Caco-2 (cell line): ENCODE results near the gene INPPL1. TPM values are rescaled to one million over a fixed set of nuclear protein-coding genes. Genes with fewer than 3 reads are reported as not detected.

Experiments used
- BruUV-seq: library from RNA; stranded (reverse); fragments of 400-500 nt; replicated peaks from 2 replicates; lab custom pipeline; 2021; lab: Mats Ljungman, UMichigan
- CTCF ChIA-PET: fragments of 300-600 bp; sonication (Branson Sonifier 250); formaldehyde crosslinking; loops from one replicate; lab custom pipeline; 2022; ENCODE audit warnings: antibody characterized with exemption; lab: Charles Lee
- POLR2A ChIA-PET: fragments of 300-600 bp; sonication (Branson Sonifier 250); formaldehyde crosslinking; loops from one replicate; lab custom pipeline; 2022; ENCODE audit warnings: antibody characterized with exemption; lab: Charles Lee
- DNase-seq, 2 experiments: peaks; one replicate each; pipeline versions ENCODE4 v3.0.0 to v3.0.0-alpha.2; 2020 to 2022
- H3K27me3 ChIP-seq: replicated peaks from 2 replicates; pipeline ENCODE4 v1.6.0; 2011; ENCODE audit warnings: low read length; ENCODE audit not compliant: control insufficient read depth, insufficient read depth
- H3K36me3 ChIP-seq: 2 replicates; pipeline ENCODE4 v1.5.1; 2011; ENCODE audit warnings: low read length; ENCODE audit not compliant: control insufficient read depth, insufficient read depth
- H3K4me1 ChIP-seq: fragments of 250-450 bp; sonication (Bioruptor Pico); 2 replicates; pipeline ENCODE4 v1.5.1; 2020; ENCODE audit warnings: mild to moderate bottlenecking
- H3K4me3 ChIP-seq: 2 replicates; pipeline ENCODE4 v1.5.1; 2011; ENCODE audit warnings: low read depth, mild to moderate bottlenecking, control low read depth, low read length
- H3K9me3 ChIP-seq: fragments of 250-450 bp; sonication (Bioruptor Pico); 2 replicates; pipeline ENCODE4 v1.5.1; 2020; ENCODE audit warnings: mild to moderate bottlenecking, moderate library complexity
- H3K27ac Mint-ChIP-seq: one replicate; pipeline ENCODE4 v1.8.0; 2022; ENCODE audit warnings: mixed read lengths; ENCODE audit not compliant: unreplicated experiment
- H3K27me3 Mint-ChIP-seq: one replicate; pipeline ENCODE4 v1.8.0; 2022; ENCODE audit warnings: mixed read lengths; ENCODE audit not compliant: insufficient read depth, unreplicated experiment
- H3K36me3 Mint-ChIP-seq: one replicate; pipeline ENCODE4 v1.8.0; 2022; ENCODE audit warnings: mild to moderate bottlenecking, mixed read lengths; ENCODE audit not compliant: insufficient read depth, unreplicated experiment
- H3K4me1 Mint-ChIP-seq: one replicate; pipeline ENCODE4 v1.8.0; 2022; ENCODE audit warnings: low read depth, mixed read lengths; ENCODE audit not compliant: unreplicated experiment
- H3K4me3 Mint-ChIP-seq: one replicate; pipeline ENCODE4 v1.8.0; 2022; ENCODE audit warnings: mild to moderate bottlenecking, moderate library complexity, mixed read lengths; ENCODE audit not compliant: unreplicated experiment
- H3K9me3 Mint-ChIP-seq: one replicate; pipeline ENCODE4 v1.8.0; 2022; ENCODE audit warnings: mixed read lengths; ENCODE audit not compliant: unreplicated experiment
- intact Hi-C: fragments of 100-400 bp; cut with micrococcal nuclease; formaldehyde crosslinking; loops from one replicate; pipeline ENCODE4 v1.10.0; 2022; ENCODE audit not compliant: unreplicated experiment
- total RNA-seq: library from RNA; stranded (reverse); gene quantifications from 2 replicates; pipeline ENCODE4 v1.2.3, GENCODE V29; 2022
- TF ChIP-seq, protein P1 (sequence below), 2 experiments: fragments of 200-600 bp in 1 of 2; IDR thresholded peaks; 1 replicate in 1 of 2; 2 replicates in 1 of 2; pipeline versions ENCODE4 v1.5.1 to v1.8.0; 2011 to 2022; ENCODE audit warnings: antibody characterized with exemption in 1 of 2, control low read depth in 1 of 2, inconsistent platforms in 1 of 2, low read depth in 1 of 2, low read length in 1 of 2, mild to moderate bottlenecking in 1 of 2, moderate library complexity in 1 of 2; ENCODE audit not compliant: insufficient read depth in 1 of 2, severe bottlenecking in 1 of 2, unreplicated experiment in 1 of 2

Gene INPPL1
- total RNA-seq, 1 experiment from 2014 or later: 393 TPM

DNA sequence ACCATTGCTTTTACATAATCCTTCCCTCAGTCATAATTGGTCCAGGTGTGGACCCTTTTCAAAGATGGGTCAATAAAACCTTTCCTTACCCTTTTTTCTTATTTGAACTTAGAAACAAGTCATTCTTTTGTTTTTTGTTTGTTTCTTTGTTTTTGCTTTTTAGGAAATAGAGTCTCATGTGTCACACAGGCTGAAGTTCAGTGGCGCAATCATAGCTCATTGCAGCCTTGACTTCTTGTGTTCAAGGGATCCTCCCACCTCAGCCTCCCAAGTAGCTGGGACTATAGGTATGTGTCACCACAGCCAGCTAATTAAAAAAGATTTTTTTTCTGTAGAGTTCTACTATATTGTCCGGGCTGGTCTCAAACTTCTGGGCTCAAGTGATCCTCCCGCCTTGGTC lies 28.8 kb downstream of the INPPL1 start:
- H3K4me1 Mint-ChIP-seq: no peaks in the 10 kb centered on the region
- H3K36me3 Mint-ChIP-seq: no peaks in the 10 kb centered on the region
- BruUV-seq: no TSS peak

DNA sequence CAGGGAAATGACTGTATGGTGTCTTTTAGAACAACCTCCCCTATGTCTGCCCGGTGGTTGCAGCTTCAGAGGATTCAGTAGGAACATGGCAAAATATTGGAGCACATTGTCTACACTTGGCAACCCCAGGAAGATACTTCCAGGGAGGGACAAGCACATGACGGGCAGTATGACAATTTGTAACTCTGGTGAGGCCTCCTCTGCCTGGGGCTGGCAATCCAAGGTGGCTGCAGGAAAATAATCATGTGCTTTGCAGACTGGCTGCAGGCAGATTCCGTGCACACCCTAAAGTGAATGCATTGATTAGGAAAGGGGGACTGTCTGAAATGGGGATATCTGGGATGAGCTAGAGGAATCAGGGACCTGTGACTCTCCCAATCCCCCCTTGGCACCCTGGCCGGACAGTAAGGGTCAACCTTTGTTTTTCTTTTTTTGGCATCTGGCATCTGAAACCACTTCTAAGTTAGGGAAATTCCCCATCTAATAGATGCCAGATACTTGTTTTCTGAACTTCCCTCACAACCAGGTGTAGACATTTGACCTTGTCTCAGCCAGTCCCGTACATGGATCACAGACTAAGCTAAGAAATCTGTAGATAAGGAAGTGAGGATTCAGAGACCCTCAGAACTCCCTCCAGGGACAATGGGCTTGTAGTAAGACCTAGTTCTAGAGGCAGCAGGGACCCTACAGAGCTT lies 29.9 kb downstream of the INPPL1 start:
- Histone ChIP-seq H3K36me3 (no peaks in the 10 kb centered on the region), H3K4me1 (no peaks in the 10 kb centered on the region), H3K27me3 (no peaks in the 10 kb centered on the region), H3K9me3 (peaks cover 10% of the 10 kb centered on the region; the same call in 1 of the 2 replicates), H3K4me3 (no peak overlapping the region)
- ChIA-PET POLR2A (no interaction called here), CTCF (no interaction called here)
- Mint-ChIP-seq H3K4me1 (no peaks in the 10 kb centered on the region), H3K27ac (no peak overlapping the region), H3K36me3 (no peaks in the 10 kb centered on the region), H3K27me3 (peaks cover 7% of the 10 kb centered on the region), H3K9me3 (no peaks in the 10 kb centered on the region), H3K4me3 (no peak overlapping the region)
- intact Hi-C loops: no loop called here
- DNase-seq: no peak
- TF ChIP-seq, protein P1, sequence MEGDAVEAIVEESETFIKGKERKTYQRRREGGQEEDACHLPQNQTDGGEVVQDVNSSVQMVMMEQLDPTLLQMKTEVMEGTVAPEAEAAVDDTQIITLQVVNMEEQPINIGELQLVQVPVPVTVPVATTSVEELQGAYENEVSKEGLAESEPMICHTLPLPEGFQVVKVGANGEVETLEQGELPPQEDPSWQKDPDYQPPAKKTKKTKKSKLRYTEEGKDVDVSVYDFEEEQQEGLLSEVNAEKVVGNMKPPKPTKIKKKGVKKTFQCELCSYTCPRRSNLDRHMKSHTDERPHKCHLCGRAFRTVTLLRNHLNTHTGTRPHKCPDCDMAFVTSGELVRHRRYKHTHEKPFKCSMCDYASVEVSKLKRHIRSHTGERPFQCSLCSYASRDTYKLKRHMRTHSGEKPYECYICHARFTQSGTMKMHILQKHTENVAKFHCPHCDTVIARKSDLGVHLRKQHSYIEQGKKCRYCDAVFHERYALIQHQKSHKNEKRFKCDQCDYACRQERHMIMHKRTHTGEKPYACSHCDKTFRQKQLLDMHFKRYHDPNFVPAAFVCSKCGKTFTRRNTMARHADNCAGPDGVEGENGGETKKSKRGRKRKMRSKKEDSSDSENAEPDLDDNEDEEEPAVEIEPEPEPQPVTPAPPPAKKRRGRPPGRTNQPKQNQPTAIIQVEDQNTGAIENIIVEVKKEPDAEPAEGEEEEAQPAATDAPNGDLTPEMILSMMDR (IDR thresholded peaks at IDR 0.05; ENCODE audit: insufficient read depth in 1 of 2, low read depth in 1 of 2, low read length in 1 of 2, severe bottlenecking in 1 of 2, unreplicated experiment in 1 of 2): no peak
- no TSS peak for BruUV-seq

More for the DNA sequence above, 28.8 kb downstream of the INPPL1 start:
- TF ChIP-seq, protein P1 (IDR thresholded peaks at IDR 0.05; ENCODE audit: insufficient read depth in 1 of 2, low read depth in 1 of 2, low read length in 1 of 2, severe bottlenecking in 1 of 2, unreplicated experiment in 1 of 2): no peak
- Histone ChIP-seq H3K4me3 (no peak overlapping the region), H3K36me3 (no peaks in the 10 kb centered on the region), H3K9me3 (peaks cover 10% of the 10 kb centered on the region; the same call in 1 of the 2 replicates), H3K4me1 (no peaks in the 10 kb centered on the region), H3K27me3 (no peaks in the 10 kb centered on the region)
- Mint-ChIP-seq H3K4me3 (no peak overlapping the region), H3K27me3 (peaks cover 7% of the 10 kb centered on the region), H3K9me3 (no peaks in the 10 kb centered on the region), H3K27ac (no peak overlapping the region)
- ChIA-PET POLR2A (no interaction called here), CTCF (no interaction called here)
- DNase-seq: no peak
- intact Hi-C loops: no loop called here

DNA sequence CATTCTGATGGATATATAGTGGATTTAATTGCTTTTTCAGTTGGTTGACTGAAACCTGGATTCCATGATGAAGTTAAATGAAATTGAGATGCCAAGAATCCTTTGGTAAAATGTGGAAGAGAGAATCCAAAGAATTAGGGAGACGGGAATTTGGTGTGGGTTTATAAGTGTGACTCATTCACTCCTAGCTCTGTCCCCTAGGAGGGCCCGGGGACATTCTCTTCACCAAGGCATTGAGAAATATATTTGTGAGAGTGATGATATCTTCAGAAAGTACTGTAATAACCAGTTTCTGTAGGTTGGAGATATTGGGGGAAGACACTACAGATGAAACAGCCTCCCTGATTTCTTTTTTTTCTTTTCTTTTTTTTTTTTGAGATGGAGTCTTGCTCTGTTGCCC lies 33.0 kb downstream of the INPPL1 start:
- BruUV-seq: no TSS peak
- no peak overlapping the region for H3K27ac Mint-ChIP-seq
- TF ChIP-seq, protein P1 (IDR thresholded peaks at IDR 0.05; ENCODE audit: insufficient read depth in 1 of 2, low read depth in 1 of 2, low read length in 1 of 2, severe bottlenecking in 1 of 2, unreplicated experiment in 1 of 2): no peak
- intact Hi-C loops: no loop called here
- no peak for DNase-seq
- H3K4me3 Mint-ChIP-seq: no peak overlapping the region
- no peaks in the 10 kb centered on the region for H3K9me3 Mint-ChIP-seq
- Histone ChIP-seq H3K4me3 (no peak overlapping the region), H3K9me3 (peaks cover 10% of the 10 kb centered on the region; the same call in 1 of the 2 replicates), H3K36me3 (no peaks in the 10 kb centered on the region), H3K4me1 (no peaks in the 10 kb centered on the region), H3K27me3 (no peaks in the 10 kb centered on the region)
- no peaks in the 10 kb centered on the region for H3K36me3 Mint-ChIP-seq
- no peaks in the 10 kb centered on the region for H3K4me1 Mint-ChIP-seq
- ChIA-PET CTCF (no interaction called here), POLR2A (no interaction called here)
- H3K27me3 Mint-ChIP-seq: peaks cover 7% of the 10 kb centered on the region
